GM19043 (cell line): ENCODE measurements around the gene HM13.
"Not testable (repeated sequence)": the region's sequence is repeated elsewhere in the genome, so short reads cannot be mapped to it uniquely, and the experiment has no call there.

Experiments
- ATAC-seq: cut with Tn5 transposase; IDR thresholded peaks from one replicate; pipeline ENCODE4 v1.9.1; 2021; ENCODE audit warnings: low read depth; ENCODE audit not compliant: unreplicated experiment

HM13 gene, protein sequence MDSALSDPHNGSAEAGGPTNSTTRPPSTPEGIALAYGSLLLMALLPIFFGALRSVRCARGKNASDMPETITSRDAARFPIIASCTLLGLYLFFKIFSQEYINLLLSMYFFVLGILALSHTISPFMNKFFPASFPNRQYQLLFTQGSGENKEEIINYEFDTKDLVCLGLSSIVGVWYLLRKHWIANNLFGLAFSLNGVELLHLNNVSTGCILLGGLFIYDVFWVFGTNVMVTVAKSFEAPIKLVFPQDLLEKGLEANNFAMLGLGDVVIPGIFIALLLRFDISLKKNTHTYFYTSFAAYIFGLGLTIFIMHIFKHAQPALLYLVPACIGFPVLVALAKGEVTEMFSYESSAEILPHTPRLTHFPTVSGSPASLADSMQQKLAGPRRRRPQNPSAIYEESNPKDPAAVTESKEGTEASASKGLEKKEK

DNA sequence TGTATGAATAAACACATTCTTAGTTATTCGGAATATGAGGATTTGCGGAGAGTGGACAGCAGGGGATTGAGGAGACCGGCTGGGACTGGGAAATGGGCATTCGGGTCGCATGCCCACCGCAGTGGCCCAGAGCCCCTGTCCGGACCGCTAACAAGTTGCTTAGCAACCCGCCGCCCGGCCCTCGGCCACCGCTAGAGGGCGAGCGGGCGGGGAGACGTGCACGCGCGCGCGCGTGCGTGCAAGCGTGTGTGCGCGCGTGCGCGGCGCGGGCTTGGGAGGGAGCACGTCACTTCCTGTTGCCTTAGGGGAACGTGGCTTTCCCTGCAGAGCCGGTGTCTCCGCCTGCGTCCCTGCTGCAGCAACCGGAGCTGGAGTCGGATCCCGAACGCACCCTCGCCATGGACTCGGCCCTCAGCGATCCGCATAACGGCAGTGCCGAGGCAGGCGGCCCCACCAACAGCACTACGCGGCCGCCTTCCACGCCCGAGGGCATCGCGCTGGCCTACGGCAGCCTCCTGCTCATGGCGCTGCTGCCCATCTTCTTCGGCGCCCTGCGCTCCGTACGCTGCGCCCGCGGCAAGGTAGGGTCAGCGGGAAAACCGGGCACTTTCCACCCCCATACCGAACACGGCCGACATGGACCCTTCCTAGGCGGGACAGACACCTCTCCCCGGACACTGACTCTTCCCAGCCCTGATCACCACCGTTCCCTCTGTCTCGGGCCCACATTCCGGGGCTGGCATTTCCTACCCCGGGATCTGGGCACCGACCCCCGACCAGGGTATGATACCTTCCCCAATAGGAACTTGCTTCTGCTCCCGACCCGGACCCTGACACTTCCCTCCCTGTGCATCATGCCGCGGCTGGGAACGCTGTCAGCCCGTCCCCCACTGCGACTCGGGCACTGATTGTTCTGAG is at the start of gene HM13:
TSS of gene HM13 (plus strand) at position 289 of the 918 bp plus-strand sequence. CDS start at position 399, 110 bp downstream.
- peak; percentile 88 for ATAC-seq

DNA sequence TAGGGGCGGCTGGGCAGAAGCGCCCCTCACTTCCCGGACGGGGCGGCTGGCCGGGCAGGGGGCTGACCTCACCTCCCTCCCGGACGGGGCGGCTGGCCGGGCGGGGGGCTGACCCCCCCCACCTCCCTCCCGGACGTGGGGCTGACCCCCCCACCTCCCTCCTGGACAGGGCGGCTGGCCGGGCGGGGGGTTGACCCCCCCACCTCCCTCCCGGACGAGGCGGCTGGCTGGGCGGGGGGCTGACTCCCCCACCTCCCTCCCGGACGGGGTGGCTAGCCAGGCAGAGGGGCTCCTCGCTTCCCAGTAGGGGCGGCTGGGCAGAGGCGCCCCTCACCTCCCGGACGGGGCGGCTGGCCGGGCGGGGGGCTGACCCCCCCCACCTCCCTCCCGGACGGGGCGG is 43.3 kb upstream of the HM13 start:
- ATAC-seq: not testable (repeated sequence)

DNA sequence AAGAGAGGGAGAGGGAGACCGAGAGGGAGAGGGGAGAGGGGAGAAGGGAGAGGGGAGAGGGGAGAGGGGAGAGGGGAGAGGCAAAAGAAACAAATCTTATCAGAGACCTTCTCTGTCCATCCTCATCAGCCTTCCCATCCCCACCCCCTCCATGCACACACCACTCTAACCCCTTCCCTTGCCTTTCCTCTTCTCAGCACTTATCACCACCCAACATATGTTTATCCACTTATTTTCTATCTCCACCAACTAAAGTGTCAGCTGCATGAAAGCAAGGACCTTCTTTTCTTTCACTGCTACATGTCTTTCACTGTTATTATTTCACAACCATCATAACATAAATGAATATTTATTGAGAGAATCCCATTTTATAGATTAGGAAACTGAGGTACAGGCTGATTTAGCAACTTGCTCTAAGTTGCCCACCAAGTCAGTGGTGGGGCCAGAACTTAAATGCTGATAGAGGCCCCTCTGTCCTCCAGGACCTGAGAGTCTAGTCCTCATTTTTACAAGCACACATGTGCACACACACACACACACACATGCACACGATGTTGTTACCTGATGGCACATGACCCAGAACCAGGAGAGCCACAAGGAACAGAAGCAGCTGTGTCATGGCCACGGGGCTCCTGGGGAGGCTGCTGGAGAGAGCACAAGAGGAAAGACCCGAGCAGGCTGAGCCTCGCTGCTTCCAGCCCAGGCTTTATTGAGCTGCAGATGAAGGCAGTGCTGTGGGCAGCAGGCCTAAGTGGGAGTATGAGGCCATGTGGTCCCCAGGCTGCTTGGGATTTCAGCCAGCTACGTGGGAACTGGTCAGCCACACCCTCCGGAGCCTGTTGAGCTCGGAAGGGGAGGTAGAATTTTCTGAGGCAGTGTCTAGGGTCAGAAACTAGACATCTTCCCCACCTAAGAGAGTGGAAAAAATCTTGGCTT is 41.6 kb upstream of the HM13 start:
- ATAC-seq: no peak

DNA sequence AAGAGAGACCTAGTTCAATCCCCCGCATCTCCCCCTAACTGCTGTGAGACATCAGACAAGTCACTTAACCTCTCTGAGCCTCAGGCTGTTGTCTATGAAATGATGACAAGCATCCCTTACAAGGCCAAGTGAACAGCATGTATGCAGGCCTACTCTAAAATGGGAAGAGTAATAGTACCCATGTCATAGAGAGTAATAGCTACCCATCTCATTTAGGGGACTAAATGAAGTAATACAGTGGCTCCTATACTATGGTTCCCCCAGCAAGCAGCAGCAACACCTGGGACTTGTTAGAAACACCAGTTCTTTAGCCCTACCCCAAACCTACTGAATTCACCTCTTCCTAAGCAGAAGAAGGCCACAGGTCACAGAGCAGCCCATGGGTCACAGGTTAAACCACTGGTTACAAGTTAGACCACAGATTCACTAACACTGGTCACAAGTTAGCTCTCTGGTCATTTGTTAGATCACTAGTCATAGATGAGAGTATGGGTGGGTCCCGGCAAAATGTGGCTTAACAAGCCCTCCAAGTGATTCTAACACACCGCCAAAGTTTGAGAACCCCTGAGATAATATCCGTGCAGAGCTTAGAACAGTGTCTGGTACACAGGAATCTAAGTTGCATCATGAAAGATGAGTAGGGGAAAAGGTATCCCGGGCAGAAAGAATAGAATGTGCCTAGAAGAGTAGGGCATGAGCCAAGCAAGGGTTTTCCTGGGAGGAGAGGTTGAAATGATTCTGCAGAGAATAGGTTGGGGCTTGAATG is 40.7 kb upstream of the HM13 start:
- ATAC-seq: no peak

DNA sequence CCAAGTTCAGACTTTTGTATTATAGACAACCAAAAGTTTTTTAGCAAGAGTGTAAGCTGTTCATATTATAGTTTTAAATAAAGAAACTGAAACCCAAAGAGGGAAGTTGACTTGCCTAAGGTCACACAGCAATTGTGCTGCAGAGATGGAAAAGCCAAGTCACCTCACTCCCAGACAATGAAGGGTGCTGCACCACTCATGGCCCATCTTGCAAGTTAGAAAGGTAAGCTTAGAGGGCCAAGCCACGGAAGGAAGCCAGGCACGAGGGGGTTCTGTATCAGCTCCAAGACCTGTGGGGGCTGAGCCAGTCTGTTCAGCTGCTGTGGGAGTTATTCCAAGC is 40.2 kb upstream of the HM13 start:
- ATAC-seq: no peak

DNA sequence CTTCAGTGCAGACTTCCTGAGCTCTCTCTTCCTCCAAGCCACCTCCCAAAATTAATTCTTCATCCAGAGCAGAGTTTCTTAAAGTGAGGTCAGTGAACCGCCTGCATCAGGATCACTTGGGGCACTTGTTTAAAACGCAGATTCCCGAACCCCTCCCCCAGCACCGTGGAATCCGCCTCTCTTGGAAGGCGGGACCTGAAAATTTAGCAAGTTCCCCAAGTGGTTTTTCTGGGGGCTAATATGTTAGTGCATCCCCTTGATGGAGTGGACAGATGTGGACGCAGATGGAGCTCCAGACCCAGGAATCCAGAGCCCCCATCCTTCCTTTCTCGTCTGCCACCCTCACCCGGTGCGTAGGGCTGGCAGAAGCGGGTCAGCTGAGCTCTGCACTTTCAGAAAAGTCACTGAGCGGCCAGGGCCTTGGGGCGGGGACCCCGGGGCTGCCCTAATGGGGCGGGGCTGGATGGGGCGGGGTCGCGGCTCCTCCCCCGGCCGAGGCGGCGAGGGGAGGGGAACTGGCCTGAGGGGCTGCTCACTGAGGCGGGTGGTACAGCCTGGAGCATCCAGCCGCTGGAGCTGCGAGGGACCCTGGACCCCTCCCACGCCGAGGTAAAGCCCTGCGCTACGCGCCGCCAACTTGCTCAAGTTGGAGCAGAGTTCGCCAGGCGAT is 39.3 kb upstream of the HM13 start, which contains the start of the genes DEFB124 and REM1:
TSS of gene DEFB124 (minus strand) at position 370 of the 670 bp plus-strand sequence. CDS start 2,114 bp downstream, outside the sequence.
TSS of gene REM1 (plus strand) at position 531 of the 670 bp plus-strand sequence. CDS start 1,158 bp downstream, outside the sequence.
- no peak for ATAC-seq

DNA sequence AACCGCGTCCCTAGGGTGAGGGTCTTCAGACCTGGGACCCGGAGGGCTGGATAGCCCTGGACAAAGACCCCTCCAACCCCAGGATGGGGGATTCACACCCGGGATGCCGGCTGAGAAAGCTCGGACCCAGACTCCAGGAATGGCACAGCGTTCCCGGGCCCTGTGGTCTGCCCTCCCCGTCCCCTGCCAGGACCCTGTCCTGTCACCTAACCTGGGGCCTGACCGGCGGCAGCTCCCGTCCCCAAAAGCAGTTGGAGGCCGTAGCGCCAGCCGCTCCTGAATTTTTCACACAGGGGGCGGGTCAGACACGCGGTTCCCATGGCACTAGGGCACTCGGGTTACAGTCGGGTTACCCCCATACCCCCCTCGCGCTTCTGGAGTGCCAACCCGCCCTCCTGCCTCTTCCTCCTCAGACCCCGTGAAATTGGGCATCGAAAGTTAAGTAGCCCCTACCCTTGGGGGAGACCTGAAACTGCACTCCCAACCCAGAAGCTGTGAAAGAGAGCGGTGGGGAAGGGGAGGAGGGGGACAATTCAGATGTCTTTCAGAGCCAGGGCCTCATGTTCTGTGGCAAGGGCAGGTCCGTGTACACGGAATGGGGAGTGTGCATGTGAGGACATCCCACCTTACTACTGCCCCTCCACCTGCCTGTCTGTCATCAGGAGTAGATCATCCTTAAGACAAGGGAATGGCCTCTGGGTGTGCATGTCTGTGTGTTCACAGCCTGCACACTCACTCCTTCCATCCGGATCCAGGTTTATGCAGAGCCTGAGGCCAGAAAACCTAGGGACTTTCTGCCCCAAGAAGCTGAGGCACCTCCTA is 38.6 kb upstream of the HM13 start:
- ATAC-seq: no peak

DNA sequence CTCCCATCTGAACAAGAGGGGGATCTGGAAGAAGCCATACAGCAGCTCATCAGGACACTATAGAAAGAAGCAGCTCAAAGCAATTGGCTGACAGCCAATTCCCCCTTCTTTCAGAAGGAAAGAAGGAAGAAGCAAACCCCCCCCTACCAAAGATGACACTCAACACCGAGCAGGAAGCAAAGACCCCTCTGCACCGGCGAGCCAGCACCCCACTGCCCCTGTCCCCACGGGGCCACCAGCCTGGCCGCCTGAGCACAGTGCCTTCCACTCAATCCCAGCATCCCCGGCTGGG is 38.0 kb upstream of the HM13 start:
- no peak for ATAC-seq

DNA sequence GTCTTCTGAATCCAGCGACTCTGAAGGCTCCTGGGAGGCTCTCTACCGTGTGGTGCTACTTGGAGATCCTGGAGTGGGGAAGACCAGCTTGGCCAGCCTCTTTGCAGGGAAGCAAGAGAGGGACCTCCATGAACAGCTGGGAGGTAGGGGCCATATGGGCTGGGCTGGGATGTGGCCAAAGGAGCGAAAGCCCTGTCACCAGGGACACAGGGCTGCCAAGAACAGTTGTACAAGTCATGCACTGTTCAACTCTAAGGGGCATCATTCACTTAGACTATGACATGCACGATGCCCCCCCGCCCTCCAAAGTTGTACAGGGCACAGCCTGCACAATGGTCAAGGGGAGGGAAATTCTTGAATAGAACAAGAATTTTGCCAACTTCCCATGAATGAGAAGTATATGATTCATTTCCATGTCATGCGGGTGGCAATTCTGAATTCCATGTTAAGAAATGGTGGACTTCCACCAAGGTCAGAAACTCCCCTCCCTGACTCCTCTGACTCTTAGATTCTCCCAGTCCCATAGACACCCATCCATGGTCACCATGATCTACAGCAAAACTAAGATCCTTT is 37.5 kb upstream of the HM13 start:
- ATAC-seq: no peak

DNA sequence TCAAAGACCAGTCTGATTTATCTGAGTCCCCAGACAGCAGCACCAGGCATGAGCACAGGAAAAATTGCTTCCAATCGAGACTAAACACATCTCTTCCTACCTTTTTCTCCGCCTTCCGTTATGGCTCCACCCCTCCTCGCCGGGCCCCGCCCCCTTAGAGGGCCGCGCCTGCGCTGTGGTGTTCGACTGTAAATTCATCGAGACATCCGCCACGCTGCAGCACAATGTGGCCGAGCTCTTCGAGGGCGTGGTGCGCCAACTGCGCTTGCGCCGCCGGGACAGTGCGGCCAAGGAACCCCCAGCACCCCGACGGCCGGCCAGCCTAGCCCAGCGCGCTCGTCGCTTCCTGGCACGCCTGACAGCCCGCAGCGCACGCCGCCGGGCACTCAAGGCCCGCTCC is 30.2 kb upstream of the HM13 start:
- no peak for ATAC-seq

DNA sequence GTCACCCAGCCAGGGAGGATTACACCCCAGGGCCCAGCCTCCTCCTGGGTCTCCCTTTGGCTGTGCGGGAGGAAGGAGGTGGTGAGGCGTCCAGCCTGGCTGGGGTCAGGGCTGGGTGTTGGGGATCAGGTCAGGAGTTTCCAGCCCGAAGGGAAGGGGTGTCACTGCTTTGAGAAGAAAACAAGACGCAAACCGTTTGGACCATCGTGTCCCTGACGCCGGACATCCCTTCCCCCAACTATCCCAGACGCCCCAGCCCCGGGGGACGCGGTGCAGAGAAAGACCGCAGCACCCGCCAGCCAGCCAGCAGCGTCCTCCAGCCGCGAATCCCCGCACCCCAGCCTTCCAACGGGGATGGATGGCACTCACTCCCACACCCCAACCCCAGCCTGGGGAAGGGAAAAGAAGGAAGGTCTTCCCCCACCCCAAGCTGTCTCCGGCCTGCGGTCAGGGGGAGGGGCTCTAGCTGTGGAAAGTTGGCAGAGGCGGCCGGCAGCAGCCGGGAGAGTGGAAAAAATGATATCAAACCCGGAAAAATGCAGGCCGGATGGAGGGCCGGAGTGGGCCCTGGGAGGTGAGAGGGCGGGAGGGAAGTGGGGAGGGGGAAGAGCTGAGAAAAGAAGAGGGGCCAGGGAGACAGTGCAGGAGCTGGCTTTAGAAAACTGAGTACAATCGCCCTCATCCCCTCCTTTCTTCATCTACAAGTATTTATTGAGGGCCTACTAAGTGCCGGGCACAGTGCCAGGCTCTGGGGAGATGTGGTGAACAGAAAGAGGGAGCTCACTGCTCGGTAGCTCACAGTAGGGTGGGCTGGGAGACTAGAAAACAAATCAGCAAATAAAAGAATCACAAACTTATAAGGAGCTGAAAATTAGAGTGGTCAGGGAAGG is 28.5 kb upstream of the HM13 start:
- ATAC-seq: no peak

DNA sequence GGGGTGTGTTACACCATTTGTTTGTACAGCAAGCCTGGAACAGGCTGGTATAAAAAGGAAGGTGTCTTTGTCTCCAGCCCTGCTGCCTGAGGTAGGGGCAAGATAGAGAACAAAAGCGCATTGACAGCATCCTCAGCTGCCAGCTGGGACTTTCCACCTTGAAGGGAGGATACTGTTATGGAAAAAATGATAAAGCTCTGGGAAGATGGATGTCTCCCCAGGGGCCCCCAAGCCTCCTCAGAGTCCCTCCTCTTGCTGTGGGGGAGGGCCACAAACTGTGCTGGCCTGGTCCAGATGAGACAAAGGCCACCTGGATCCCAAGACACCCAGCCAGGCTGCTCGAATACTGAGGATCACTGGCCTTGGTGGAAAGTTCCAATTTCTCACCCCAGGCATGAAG is 26.1 kb upstream of the HM13 start:
- no peak for ATAC-seq

DNA sequence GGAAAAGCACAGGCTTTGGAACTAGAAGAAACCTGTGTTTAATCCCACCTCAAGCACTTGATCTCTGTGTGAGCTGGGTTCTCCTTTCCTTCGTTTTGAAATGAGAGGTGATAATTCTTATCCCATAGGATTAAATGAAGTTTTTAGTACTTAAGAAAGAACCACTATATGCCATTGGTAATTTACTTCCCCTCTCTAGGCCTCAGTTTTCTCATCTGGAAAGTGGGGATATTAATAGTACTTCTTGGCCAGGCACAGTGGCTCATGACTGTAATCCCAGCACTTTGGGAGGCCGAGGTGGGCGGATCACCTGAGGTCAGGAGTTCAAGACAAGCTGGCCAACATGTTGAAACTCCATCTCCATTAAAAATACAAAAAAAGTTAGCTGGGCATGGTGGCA is 25.1 kb upstream of the HM13 start:
- ATAC-seq: no peak

DNA sequence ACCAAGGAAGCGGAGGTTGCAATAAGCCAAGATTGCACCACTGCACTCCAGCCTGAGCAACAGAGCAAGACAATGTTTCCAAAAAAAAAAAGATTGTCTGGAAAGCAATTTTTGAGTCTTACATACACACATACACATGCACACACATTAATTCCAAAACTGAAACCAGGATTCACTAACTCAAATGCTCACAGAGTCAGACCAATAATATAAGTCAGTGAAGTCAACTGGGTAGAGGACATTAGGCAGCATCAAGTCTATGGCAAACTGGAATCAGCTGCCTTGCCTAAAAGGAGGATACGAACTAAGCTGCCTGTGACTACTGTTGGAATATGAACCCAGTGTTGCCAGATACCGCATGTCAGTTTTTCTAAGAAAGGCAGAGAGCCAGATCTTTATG is 23.5 kb upstream of the HM13 start:
- no peak for ATAC-seq

DNA sequence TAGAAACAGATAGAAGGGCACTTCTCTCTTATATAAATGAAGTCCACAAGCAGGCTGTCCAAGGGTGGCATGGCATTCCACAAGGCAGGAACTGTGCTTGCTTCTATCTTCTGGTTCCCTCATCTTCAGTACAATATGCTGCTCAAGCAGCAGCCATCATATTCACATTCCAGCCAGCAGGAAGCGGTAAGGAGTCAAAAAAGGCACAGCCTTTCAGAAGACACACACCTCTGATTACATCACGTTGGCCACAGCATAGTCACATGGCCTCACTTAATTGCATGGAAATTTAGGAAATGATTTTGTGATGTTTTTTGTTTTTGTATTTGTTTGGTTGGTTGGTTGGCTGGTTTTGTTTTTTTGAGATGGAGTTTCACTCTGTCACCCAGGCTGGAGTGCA is 20.1 kb upstream of the HM13 start:
- ATAC-seq: no peak

DNA sequence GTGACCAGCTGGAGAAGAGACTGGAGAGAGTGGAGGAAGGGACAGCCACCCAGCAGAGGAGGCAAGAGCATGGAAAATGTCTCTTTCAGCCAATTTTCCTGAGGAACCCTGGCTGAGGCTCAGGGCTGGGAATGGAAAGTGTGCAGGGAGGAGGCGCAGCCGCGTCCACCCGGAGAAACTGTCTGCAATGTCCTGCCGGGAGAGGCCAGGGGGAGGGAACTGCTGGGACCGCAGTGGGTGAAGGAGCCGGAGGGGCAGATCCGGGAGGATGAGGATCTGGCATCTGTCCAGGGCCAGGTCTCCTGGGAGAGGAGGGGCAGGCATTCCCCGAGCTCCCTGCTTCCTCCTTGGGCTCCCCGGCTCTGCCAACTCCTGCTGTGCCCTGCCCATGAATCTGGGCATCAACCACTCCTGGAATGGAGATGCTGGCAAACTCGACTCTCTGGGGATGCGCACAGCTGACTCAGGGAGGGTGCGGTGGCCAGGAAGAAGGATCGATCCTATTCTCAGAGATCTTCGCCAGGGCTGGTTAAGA is 17.4 kb upstream of the HM13 start:
- no peak for ATAC-seq
